ENCODE results near the gene SAMD7.

SAMD7 gene

GRCh38 chr3:169879845-169880575, 31.4 kb upstream of the SAMD7 start:
- H3K4me3 ChIP-seq (ENCODE audit: low read length) = no peak overlapping the region
- H3K9ac ChIP-seq (ENCODE audit: low read depth, low read length) = no peak overlapping the region
- H3K27ac ChIP-seq (ENCODE audit: low read length) = no peak overlapping the region
- H3K4me1 ChIP-seq (ENCODE audit: insufficient read depth, low read length) = no peaks in the 10 kb centered on the region; the same call in 1 of the 2 replicates
- no peaks in the 10 kb centered on the region for H3K9me3 ChIP-seq (ENCODE audit: insufficient read depth, low read depth, low read length)
- H3K36me3 ChIP-seq (ENCODE audit: insufficient read depth, low read depth, low read length) = no peaks in the 10 kb centered on the region
- H3K27me3 ChIP-seq (ENCODE audit: insufficient read depth, low read length) = no peaks in the 10 kb centered on the region

GRCh38 chr3:169880576-169881250, 30.7 kb upstream of the SAMD7 start:
- Histone ChIP-seq H3K9ac (ENCODE audit: low read depth, low read length) (no peak overlapping the region), H3K27me3 (ENCODE audit: insufficient read depth, low read length) (no peaks in the 10 kb centered on the region), H3K36me3 (ENCODE audit: insufficient read depth, low read depth, low read length) (no peaks in the 10 kb centered on the region), H3K9me3 (ENCODE audit: insufficient read depth, low read depth, low read length) (no peaks in the 10 kb centered on the region), H3K4me3 (ENCODE audit: low read length) (no peak overlapping the region), H3K27ac (ENCODE audit: low read length) (no peak overlapping the region), H3K4me1 (ENCODE audit: insufficient read depth, low read length) (peaks cover 2% of the 10 kb centered on the region; the same call in 1 of the 2 replicates)

DNA sequence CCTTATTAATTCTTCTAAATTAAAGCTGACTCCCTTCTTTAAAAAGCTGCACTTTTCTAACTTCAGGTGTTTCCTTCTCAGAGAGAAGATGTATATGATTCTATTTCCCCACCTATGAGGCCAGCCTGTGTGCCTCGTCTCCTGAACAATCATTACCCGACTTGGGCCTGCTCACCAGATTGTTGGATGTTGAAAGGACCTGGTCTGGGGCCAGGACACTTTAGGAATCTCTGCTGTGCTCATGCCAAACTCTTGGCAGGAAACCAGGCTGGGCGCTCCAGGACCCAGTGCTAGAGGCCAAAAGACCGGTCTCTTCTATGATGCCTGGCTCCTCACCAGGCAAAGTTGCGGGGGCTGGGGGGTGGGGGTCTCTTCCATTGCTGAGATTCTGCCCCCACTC, 24.7 kb upstream of the SAMD7 start:
- no peaks in the 10 kb centered on the region for H3K36me3 ChIP-seq (ENCODE audit: insufficient read depth, low read depth, low read length)
- H3K27ac ChIP-seq (ENCODE audit: low read length) = no peak overlapping the region
- no peaks in the 10 kb centered on the region for H3K27me3 ChIP-seq (ENCODE audit: insufficient read depth, low read length)
- no peak overlapping the region for H3K4me3 ChIP-seq (ENCODE audit: low read length)
- peaks cover 5% of the 10 kb centered on the region; the same call in 1 of the 2 replicates for H3K4me1 ChIP-seq (ENCODE audit: insufficient read depth, low read length)
- no peaks in the 10 kb centered on the region for H3K9me3 ChIP-seq (ENCODE audit: insufficient read depth, low read depth, low read length)
- no peak overlapping the region for H3K9ac ChIP-seq (ENCODE audit: low read depth, low read length)

GRCh38 chr3:169891886-169892285, 19.5 kb upstream of the SAMD7 start:
- Histone ChIP-seq H3K36me3 (ENCODE audit: insufficient read depth, low read depth, low read length) (no peaks in the 10 kb centered on the region), H3K27me3 (ENCODE audit: insufficient read depth, low read length) (no peaks in the 10 kb centered on the region), H3K27ac (ENCODE audit: low read length) (no peak overlapping the region), H3K4me1 (ENCODE audit: insufficient read depth, low read length) (no peaks in the 10 kb centered on the region), H3K9ac (ENCODE audit: low read depth, low read length) (no peak overlapping the region), H3K4me3 (ENCODE audit: low read length) (no peak overlapping the region), H3K9me3 (ENCODE audit: insufficient read depth, low read depth, low read length) (no peaks in the 10 kb centered on the region)

DNA sequence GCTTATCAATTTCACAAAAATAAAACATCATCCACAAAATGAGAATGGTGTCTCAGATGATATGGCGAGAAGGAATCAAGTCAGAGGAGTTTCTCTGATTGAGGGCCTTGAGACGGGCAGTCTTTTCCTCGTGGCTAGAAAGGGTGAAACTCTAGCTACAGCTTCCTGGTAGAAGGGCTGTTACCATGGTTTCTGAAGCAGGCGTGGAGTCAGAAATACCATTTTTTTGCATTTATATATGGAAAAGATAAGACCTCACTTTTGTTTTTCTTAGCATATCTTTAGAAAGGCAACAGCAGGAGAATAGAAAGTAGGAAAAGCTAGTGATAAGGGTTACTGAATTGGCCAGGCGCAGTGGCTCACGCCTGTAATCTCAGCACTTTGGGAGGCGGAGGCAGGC, 17.3 kb upstream of the SAMD7 start:
- Histone ChIP-seq H3K4me1 (ENCODE audit: insufficient read depth, low read length) (no peaks in the 10 kb centered on the region), H3K27ac (ENCODE audit: low read length) (no peak overlapping the region), H3K27me3 (ENCODE audit: insufficient read depth, low read length) (no peaks in the 10 kb centered on the region), H3K9ac (ENCODE audit: low read depth, low read length) (no peak overlapping the region), H3K9me3 (ENCODE audit: insufficient read depth, low read depth, low read length) (no peaks in the 10 kb centered on the region), H3K36me3 (ENCODE audit: insufficient read depth, low read depth, low read length) (no peaks in the 10 kb centered on the region), H3K4me3 (ENCODE audit: low read length) (no peak overlapping the region)

GRCh38 chr3:169895072-169895471, 16.3 kb upstream of the SAMD7 start:
- Histone ChIP-seq H3K36me3 (ENCODE audit: insufficient read depth, low read depth, low read length) (no peaks in the 10 kb centered on the region), H3K9me3 (ENCODE audit: insufficient read depth, low read depth, low read length) (no peaks in the 10 kb centered on the region), H3K4me3 (ENCODE audit: low read length) (no peak overlapping the region), H3K4me1 (ENCODE audit: insufficient read depth, low read length) (no peaks in the 10 kb centered on the region), H3K27me3 (ENCODE audit: insufficient read depth, low read length) (no peaks in the 10 kb centered on the region), H3K27ac (ENCODE audit: low read length) (no peak overlapping the region), H3K9ac (ENCODE audit: low read depth, low read length) (no peak overlapping the region)

GRCh38 chr3:169897284-169897683, 14.1 kb upstream of the SAMD7 start:
- H3K4me3 ChIP-seq (ENCODE audit: low read length) = no peak overlapping the region
- H3K9ac ChIP-seq (ENCODE audit: low read depth, low read length) = no peak overlapping the region
- no peak overlapping the region for H3K27ac ChIP-seq (ENCODE audit: low read length)
- H3K9me3 ChIP-seq (ENCODE audit: insufficient read depth, low read depth, low read length) = peaks cover 7% of the 10 kb centered on the region
- no peaks in the 10 kb centered on the region for H3K27me3 ChIP-seq (ENCODE audit: insufficient read depth, low read length)
- H3K4me1 ChIP-seq (ENCODE audit: insufficient read depth, low read length) = no peaks in the 10 kb centered on the region
- no peaks in the 10 kb centered on the region for H3K36me3 ChIP-seq (ENCODE audit: insufficient read depth, low read depth, low read length)

DNA sequence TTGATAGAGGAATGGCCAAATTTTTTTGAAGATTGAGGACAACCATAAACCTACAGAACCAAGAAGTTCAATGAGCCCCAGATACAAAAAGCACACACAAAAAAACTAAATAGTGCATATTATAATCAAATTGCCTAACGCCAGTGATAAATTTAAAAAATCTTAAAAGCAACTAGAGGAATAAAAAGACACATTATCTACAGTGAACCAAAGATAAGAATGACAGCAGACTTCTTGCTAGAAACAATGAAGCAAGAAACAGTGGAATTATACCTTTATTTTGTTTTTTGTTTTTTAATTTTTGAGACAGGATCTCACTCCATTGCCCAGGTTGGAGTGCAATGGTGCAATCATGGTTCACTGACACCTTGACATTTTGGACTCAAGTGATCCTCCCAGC, 9.9 kb upstream of the SAMD7 start:
- H3K36me3 ChIP-seq (ENCODE audit: insufficient read depth, low read depth, low read length) = no peaks in the 10 kb centered on the region
- H3K9ac ChIP-seq (ENCODE audit: low read depth, low read length) = no peak overlapping the region
- H3K27me3 ChIP-seq (ENCODE audit: insufficient read depth, low read length) = no peaks in the 10 kb centered on the region
- no peak overlapping the region for H3K4me3 ChIP-seq (ENCODE audit: low read length)
- no peak overlapping the region for H3K27ac ChIP-seq (ENCODE audit: low read length)
- no peaks in the 10 kb centered on the region; the same call in 1 of the 2 replicates for H3K4me1 ChIP-seq (ENCODE audit: insufficient read depth, low read length)
- H3K9me3 ChIP-seq (ENCODE audit: insufficient read depth, low read depth, low read length) = peaks cover 10% of the 10 kb centered on the region

DNA sequence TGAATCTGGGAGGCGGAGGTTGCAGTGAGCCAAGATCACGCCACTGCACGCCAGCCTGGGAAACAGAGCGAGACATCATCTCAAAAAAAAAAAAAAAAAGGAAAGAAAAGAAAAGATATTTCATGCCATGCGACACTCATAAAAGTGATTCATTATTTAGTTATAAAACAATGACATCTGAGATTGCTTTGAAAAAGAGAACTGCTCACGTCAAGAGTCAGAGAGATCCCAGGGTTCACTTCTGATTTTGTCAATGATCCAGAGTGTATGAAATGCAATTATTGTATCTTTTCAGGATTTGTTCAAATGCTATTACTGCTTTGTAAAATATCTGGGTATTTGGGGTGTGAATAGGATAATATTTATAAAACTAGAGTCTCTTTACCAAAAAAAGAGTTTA, 6.0 kb upstream of the SAMD7 start:
- Histone ChIP-seq H3K9ac (ENCODE audit: low read depth, low read length) (no peak overlapping the region), H3K4me3 (ENCODE audit: low read length) (no peak overlapping the region), H3K4me1 (ENCODE audit: insufficient read depth, low read length) (peaks cover 3% of the 10 kb centered on the region; the same call in 1 of the 2 replicates), H3K27me3 (ENCODE audit: insufficient read depth, low read length) (no peaks in the 10 kb centered on the region), H3K9me3 (ENCODE audit: insufficient read depth, low read depth, low read length) (peaks cover 10% of the 10 kb centered on the region), H3K27ac (ENCODE audit: low read length) (no peak overlapping the region), H3K36me3 (ENCODE audit: insufficient read depth, low read depth, low read length) (no peaks in the 10 kb centered on the region)

GRCh38 chr3:169907476-169907875, 3.9 kb upstream of the SAMD7 start:
- H3K27ac ChIP-seq (ENCODE audit: low read length) = no peak overlapping the region
- peaks cover 3% of the 10 kb centered on the region; the same call in 1 of the 2 replicates for H3K9me3 ChIP-seq (ENCODE audit: insufficient read depth, low read depth, low read length)
- H3K9ac ChIP-seq (ENCODE audit: low read depth, low read length) = no peak overlapping the region
- H3K36me3 ChIP-seq (ENCODE audit: insufficient read depth, low read depth, low read length) = no peaks in the 10 kb centered on the region
- no peaks in the 10 kb centered on the region for H3K27me3 ChIP-seq (ENCODE audit: insufficient read depth, low read length)
- peaks cover 3% of the 10 kb centered on the region; the same call in 1 of the 2 replicates for H3K4me1 ChIP-seq (ENCODE audit: insufficient read depth, low read length)
- H3K4me3 ChIP-seq (ENCODE audit: low read length) = no peak overlapping the region

DNA sequence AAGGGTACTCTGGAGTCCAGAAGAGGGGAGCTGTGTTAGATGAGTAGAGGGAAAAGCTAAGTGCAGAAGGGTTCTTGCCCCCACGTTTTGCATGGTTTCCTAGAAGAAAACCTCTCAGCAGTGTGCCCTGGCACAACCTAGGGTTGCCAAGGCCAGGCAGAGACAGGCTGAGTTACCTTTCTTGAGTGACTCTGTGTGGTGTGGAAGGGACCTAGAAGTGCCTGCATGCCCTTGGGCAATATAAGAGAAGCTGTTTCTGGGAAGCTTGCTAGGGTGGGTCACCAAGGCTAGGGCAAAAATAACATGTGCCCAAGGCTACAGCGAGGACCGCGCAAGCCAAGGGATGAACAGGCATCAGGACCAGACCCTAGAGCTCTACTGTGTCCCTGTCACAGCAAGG, 3.4 kb upstream of the SAMD7 start:
- Histone ChIP-seq H3K9ac (ENCODE audit: low read depth, low read length) (no peak overlapping the region), H3K4me1 (ENCODE audit: insufficient read depth, low read length) (peaks cover 3% of the 10 kb centered on the region; the same call in 1 of the 2 replicates), H3K27me3 (ENCODE audit: insufficient read depth, low read length) (no peaks in the 10 kb centered on the region), H3K4me3 (ENCODE audit: low read length) (no peak overlapping the region), H3K27ac (ENCODE audit: low read length) (no peak overlapping the region), H3K9me3 (ENCODE audit: insufficient read depth, low read depth, low read length) (no peaks in the 10 kb centered on the region; the same call in 1 of the 2 replicates), H3K36me3 (ENCODE audit: insufficient read depth, low read depth, low read length) (no peaks in the 10 kb centered on the region)

- H3K27me3 ChIP-seq (ENCODE audit: insufficient read depth, low read length) = no peaks in the 10 kb centered on the region
- H3K36me3 ChIP-seq (ENCODE audit: insufficient read depth, low read depth, low read length) = no peaks in the 10 kb centered on the region
- H3K9me3 ChIP-seq (ENCODE audit: insufficient read depth, low read depth, low read length) = no peaks in the 10 kb centered on the region
- no peak overlapping the region for H3K4me3 ChIP-seq (ENCODE audit: low read length)
- H3K9ac ChIP-seq (ENCODE audit: low read depth, low read length) = no peak overlapping the region
- no peak overlapping the region for H3K27ac ChIP-seq (ENCODE audit: low read length)
- no peaks in the 10 kb centered on the region for H3K4me1 ChIP-seq (ENCODE audit: insufficient read depth, low read length)
Measured at GRCh38 chr3:169913323-169913722, 2.0 kb downstream of the SAMD7 start.

Measured in iPS-20b (cell line).